GM20000 (cell line): ENCODE data around the gene OR51E1.

Experiments used
- DNase-seq: peaks from one replicate; pipeline ENCODE4 v3.0.0; 2012; ENCODE audit warnings: low spot score
- TF ChIP-seq, protein P1 (sequence below): IDR thresholded peaks from 2 replicates; pipeline ENCODE4 v1.5.1; 2012; ENCODE audit warnings: mild to moderate bottlenecking, control low read depth; ENCODE audit errors: extremely low read depth, missing control alignments

OR51E1 gene

GRCh38 chr11:4672470-4672869 lies 28.7 kb downstream of the OR51E1 start:
- TF ChIP-seq, protein P1, sequence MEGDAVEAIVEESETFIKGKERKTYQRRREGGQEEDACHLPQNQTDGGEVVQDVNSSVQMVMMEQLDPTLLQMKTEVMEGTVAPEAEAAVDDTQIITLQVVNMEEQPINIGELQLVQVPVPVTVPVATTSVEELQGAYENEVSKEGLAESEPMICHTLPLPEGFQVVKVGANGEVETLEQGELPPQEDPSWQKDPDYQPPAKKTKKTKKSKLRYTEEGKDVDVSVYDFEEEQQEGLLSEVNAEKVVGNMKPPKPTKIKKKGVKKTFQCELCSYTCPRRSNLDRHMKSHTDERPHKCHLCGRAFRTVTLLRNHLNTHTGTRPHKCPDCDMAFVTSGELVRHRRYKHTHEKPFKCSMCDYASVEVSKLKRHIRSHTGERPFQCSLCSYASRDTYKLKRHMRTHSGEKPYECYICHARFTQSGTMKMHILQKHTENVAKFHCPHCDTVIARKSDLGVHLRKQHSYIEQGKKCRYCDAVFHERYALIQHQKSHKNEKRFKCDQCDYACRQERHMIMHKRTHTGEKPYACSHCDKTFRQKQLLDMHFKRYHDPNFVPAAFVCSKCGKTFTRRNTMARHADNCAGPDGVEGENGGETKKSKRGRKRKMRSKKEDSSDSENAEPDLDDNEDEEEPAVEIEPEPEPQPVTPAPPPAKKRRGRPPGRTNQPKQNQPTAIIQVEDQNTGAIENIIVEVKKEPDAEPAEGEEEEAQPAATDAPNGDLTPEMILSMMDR, result no peak

DNA sequence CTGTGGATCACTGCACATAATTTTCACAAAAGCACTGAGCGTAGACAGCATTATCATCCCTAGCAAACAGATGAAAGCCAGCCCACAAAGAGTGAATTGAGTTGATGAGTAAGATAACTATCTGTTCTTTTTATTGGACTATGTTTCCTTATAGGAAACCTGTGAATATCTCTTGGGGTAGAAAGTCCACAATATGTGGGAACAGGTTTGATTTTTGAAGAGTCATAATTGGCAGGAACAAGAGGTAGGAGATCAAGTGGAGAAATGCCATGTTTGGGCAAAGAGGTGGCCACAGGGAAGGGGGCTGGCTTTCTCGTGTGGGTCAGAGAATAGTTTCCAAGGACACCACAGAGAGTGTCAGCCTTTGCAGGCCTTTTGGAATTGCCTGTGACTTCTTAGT lies 30.0 kb downstream of the OR51E1 start:
- DNase-seq, result no peak

More at GRCh38 chr11:4672470-4672869, 28.7 kb downstream of the OR51E1 start:
- no peak for DNase-seq

DNA sequence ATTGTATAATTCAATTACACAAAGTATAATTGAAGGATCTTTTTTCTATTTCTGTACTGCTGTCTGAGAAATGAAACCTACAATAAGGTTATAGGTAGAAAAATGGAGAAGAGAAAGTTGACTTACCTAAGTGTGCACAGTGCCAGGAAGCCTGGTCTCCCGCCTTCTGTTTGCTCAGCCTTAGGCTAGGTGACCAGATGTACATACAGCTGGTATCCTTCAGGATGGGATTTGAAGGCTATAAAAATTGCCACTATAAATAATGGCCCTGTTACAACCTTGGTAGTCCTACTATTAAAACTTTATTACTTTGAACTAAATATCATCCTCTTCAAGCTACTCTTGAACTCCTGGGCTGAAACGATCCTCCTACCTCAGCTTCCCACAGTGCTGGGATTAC lies 34.2 kb downstream of the OR51E1 start:
- DNase-seq, result no peak
- TF ChIP-seq, protein P1, result no peak

More for the DNA sequence above, 30.0 kb downstream of the OR51E1 start:
- TF ChIP-seq, protein P1, result no peak

DNA sequence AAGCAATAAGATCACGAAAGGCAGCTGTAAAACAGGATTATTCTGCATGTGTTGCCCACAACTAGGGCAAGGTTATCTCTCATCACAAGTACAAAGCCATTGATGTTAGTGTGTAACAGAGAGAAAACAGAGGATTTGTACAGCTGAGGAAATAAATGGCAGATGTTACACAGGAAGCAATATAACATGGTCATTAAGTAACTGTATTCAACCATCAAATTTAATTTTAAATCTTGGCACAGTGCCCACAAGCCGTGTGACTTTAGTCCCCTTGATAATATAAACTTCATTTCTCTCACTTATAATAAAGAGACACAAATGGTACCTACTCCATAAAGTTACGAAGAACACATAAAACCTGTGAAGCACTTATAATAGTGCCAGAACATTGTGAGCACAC lies 36.6 kb downstream of the OR51E1 start:
- TF ChIP-seq, protein P1, result no peak
- no peak for DNase-seq

GRCh38 chr11:4682623-4683419 lies 39.0 kb downstream of the OR51E1 start:
- TF ChIP-seq, protein P1, result no peak
- DNase-seq, result no peak

DNA sequence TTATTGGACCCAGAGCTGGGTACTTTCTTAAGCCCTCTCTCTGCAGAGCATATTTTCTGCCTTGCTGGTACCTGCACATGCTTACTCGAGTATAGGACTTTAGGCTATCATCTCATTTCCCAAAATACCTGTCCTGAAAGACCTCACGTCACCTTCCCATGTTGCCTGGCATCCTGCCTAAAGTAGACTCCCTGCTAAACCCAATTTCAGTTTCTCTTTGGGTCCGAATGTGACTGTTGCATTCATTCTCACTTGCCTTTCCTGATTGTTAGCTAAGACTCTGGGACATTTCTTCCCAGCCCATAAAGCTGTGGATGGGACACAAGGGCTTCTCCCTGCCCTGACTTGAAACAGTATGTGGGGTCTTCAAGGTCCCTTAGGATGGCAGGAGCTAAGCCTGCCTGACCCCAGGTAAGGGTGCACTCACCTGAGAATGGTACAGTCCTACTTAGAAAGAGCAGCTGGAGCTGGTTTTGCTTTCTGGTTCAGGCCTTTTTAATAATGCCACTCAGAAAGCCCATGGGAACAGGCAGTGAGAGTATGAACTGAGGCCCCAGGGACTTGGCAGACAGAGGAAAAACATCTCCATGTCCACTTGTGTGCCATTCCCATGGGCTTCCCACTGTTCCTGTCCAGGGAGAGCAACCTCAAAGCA lies 41.0 kb downstream of the OR51E1 start:
- TF ChIP-seq, protein P1, result no peak

GRCh38 chr11:4695442-4695841 lies 51.7 kb downstream of the OR51E1 start:
- DNase-seq, result no peak
- TF ChIP-seq, protein P1, result no peak

More for the DNA sequence above, 41.0 kb downstream of the OR51E1 start:
- DNase-seq, result no peak
